GM21737 (cell line): ENCODE results near the gene CTXN1.
"Not testable (repeated sequence)": the region's sequence is repeated elsewhere in the genome, so short reads cannot be mapped to it uniquely, and the experiment has no call there.

Experiments used
- ATAC-seq: cut with Tn5 transposase; IDR thresholded peaks from one replicate; pipeline ENCODE4 v1.9.1; 2021; ENCODE audit warnings: mild to moderate bottlenecking, moderate library complexity; ENCODE audit not compliant: unreplicated experiment

Gene CTXN1

DNA sequence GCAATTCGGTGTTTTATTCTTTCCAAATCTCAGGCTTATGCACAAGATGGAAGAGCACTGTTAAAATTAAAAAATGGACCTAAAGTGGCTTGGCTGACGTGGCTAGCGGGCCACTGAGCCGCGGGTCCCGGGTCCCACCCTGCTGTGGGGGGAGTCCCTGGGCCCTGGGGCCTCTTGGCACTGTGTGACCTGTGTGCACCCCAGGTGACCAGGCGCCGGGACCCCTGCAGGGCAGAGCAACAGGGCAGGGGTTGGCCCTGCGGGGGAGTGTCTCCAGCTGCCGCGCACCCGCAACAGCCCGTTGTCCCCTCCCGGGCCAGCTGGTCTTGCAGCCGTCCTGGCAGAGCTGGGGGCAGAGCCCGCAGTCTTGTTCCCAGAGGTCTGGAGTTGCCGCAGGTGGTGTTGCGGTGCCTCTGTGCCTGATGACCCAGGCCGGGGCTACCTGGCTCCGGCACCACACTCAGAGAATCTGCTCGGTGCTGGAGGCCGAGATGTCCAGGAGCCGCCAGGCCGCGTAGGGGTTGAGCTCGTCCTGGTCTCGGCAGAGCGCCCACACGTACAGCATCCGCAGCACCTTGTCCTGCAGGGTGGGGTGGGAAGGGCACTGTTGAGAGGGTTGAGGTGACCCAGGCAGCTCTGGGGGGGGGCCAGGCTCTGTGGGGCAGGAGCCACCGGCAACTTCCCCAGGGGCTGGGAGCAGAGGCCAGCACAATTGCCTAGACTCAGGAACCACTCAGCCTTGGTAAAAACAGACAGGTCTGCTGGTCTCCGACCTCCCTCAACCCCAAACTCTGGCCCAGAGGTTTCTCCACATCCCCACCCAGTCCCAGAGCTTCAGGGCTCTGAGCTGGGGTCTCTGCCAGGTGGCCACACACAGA is 1.0 kb upstream of the CTXN1 start:
- ATAC-seq = no peak

- no peak for ATAC-seq
These were observed 624 bp downstream of the CTXN1 start for GRCh38 chr19:7925171-7925851.

DNA sequence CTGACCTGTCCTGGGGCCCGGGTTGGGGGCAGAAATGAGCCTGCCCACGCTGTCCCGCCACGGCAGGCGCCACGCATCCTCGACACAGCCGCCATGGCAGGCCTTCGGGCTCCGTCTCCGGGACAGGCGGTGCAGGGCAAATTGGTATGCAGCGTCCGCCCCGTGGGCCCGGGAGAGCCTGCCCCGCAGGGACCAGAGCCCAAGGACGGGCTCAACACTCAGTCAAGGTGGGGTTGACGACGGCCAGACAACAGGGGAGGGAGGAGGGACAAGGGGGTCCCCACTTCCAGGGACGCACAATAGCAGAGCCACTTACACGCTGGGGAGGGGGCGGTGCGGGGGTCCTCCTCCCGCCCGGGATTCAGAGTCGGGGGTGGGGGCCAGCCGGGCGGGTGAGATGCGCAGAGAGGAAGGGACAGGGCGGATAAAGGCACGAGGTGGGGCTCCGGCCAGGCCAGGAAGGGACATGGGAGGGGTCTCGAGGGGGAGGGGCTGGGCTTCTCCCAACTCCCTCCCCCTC is 1.2 kb downstream of the CTXN1 start:
- ATAC-seq = no peak

DNA sequence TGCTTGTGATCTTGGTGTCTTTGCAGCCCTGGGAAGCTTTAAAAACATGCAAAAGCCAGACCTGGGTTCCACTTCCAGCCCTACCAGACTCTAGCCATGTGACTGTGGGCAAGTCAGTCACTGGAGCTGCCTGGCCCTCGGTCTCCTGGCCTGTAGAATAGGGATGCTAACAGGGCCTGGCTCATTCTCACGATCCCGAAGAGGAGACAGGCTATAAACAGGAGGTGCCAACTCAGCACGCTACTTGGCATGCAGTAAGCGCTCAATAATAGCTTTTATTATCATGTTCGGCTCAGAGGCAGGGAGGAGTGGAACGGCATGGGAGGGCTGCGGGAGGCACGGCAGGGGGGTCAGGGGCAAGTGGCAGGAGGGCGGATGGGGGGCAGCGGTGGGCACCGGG is 1.7 kb downstream of the CTXN1 start:
- no peak for ATAC-seq

- ATAC-seq = no peak
These were observed 2.4 kb downstream of the CTXN1 start for GRCh38 chr19:7923295-7924191.

GRCh38 chr19:7922836-7923195 is 3.1 kb downstream of the CTXN1 start:
- no peak for ATAC-seq

- no peak for ATAC-seq
These were observed 3.7 kb downstream of the CTXN1 start for GRCh38 chr19:7921967-7922835.

DNA sequence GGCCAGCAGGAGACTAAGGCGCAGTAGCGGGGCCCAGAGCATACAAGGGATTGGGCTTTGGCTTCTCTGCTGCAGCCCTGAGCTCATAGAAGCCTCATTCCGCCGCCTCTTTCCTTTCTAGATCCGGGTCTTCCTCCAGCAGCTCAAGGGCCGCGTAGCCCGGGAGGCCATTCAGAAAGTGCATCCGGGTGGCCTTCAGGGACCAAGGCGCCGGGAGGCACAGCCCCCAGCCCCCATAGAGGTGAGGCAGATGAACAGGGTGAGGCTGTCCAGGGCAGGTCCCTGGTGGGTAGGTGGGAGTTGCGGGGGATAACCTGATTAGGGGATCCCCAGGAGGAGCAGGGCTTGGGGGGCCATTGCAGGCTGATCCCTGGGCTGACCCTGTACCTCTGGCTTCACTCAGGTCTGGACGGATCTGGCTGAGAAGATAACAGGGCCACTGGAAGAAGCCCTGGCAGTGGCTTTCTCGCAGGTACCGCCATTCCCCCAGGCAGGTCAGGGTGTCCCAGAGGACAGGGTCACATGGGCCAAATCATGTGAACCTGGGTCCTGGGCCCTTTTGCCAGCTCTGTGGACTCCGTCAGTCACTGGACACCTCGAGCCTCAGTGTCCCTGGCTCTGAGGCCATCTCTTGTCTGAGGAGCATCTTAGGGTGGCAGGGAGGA is 4.5 kb downstream of the CTXN1 start:
- no peak for ATAC-seq

DNA sequence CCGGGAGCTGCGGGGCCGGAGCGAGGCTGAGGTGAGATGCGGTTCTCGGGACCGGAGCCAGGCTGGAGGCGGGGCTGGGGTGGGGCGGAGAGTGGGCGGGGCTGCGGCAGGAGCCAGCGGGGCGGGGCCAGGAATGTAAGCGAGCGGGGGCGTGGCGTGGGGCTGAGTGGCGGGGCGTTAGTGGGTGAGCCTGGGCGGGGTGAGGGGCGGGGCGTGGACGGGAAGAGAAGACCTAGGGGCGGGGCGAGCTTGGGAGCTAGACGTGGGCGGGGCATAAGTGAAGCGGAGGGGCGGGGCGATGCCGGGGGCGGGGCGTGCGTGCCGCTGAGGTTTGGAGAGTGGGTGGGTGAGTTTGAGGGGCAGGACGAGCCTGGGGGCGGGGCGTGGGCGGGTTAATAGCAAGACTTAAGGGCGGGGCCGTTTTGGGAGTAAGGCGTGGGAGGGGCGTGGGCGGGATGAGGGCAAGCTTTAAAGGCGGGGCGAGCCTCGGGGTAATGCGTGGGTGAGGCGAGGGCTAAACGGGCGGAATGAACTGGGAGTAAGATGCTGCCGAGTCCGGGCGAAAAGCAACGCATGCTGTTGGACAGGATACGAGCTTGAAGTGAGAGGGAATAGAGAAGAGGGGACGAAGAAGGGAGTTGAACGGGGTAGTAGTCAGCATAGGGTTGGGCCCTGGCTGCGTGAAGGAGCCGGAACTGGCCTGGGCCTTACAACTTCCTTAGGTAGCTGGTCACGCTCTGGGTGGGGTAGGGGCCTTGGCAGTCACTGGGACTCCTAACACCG is 5.2 kb downstream of the CTXN1 start:
- peak; percentile 37 for ATAC-seq

- peak; percentile 48 for ATAC-seq
These were observed 6.1 kb downstream of the CTXN1 start, which contains the start of gene SNAPC2 for GRCh38 chr19:7919610-7920518. SNAPC2 (plus strand) TSS chr19:7920338; CDS start chr19:7920367, 29 bp downstream.

DNA sequence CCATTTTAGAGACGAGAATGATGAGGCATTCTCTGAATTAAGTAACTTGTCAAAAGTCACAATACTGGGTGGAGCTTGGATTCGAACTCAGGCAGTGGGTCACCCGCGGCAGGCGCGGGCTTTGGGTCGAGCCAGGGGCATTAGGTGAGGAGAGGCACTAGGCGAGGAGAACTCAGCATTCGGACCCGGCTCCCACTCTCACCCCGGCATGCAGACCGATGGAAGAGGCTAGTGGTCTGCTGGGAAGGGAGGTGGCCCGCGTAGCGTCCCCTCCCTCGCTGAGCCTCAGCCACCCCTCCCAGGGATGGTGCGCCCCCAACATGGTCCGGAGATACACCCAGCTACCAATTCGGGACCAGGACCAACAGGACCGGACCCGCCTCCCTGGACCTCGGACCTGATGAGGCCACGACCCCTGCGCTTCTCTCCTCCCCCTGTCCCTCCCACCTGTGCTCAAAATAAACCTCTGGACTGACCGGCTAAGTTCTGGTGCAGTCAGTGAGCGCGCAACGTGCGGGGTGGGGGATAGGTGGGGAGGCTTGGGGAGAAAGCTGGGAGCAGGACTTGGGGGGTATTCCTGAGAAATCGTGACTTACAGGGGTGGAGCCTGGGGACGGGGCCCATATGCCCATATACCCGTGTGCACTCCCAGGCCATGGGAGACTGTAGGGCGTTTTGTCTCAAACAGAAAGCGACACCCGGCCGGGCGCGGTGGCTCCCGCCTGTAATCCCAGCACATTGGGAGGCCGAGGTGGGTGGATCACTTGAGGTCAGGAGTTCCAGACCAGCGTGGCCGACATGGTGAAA is 7.1 kb downstream of the CTXN1 start:
- no peak for ATAC-seq

DNA sequence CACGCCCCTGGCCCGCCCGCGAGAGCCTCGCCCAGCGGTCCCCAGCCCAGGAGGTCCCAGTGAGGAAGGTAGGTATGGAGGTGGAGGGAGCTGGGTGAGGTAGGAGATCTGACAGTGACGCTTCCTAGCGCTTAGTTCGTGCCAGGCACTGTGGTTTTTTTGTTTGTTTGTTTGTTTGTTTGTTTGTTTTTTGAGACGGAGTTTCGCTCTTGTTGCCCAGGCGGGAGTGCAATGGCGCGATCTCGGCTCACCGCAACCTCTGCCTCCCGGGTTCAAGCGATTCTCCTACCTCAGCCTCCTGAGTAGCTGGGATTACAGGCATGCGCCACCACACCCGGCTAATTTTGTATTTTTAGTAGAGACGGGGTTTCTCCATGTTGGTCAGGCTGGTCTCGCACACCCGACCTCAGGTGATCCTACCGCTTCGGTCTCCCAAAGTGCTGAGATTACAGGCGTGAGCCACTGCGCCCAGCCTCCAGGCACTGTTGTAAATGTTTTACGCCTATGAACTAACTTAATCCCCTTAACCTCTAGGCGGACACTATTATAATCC is 7.8 kb downstream of the CTXN1 start:
- not testable (repeated sequence) for ATAC-seq

DNA sequence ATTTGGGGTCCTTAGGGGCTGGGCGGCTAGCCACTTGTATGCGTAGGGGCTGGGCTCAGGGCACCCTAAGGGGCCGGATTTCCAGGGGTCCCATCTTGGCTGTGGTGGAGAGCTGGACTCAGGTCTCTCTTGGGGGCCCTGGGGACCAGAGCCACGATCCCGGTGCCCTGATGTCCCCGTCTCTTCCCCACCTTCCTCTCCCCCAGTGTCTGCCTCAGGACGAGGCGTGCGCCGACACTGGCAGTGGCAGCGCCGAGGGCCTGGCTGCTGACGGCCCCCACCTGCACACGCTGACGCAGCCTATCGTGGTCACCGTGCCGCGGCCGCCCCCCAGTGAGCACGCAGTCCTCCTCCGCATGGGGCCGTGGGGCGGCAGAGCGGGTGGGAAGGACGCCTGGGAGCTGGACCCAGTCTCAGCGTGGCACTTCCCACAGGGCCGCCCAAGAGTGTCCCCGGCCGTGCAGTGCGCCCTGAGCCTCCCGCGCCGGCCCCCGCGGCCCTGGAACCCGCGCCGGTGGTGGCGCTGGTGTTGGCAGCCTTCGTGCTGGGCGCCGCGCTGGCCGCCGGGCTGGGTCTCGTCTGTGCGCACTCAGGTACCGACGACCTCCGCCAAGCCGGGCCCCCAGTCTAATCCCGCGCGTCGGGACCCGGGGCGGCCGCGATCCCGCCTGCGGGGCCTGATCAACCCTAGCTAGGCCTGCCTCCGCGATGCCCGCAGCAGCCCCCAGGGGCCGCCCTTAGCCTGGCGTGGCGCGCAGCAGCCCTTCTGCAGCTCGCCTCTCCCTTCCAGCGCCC is 8.5 kb downstream of the CTXN1 start:
- no peak for ATAC-seq

GRCh38 chr19:7916955-7917266 is 9.0 kb downstream of the CTXN1 start:
- ATAC-seq = no peak

GRCh38 chr19:7916103-7916954 is 9.6 kb downstream of the CTXN1 start:
- ATAC-seq = no peak
